NCI-H510A treated with DMSO at 0.1 percent for 48 hours (cell line): Measurements from ENCODE around the gene MBD6.
"Not testable (repeated sequence)": the region's sequence is repeated elsewhere in the genome, so short reads cannot be mapped to it uniquely, and the experiment has no call there.

Experiments
- DNase-seq: peaks from one replicate; lab custom pipeline; 2025; lab: John Stamatoyannopoulos, UW

MBD6 gene

DNA sequence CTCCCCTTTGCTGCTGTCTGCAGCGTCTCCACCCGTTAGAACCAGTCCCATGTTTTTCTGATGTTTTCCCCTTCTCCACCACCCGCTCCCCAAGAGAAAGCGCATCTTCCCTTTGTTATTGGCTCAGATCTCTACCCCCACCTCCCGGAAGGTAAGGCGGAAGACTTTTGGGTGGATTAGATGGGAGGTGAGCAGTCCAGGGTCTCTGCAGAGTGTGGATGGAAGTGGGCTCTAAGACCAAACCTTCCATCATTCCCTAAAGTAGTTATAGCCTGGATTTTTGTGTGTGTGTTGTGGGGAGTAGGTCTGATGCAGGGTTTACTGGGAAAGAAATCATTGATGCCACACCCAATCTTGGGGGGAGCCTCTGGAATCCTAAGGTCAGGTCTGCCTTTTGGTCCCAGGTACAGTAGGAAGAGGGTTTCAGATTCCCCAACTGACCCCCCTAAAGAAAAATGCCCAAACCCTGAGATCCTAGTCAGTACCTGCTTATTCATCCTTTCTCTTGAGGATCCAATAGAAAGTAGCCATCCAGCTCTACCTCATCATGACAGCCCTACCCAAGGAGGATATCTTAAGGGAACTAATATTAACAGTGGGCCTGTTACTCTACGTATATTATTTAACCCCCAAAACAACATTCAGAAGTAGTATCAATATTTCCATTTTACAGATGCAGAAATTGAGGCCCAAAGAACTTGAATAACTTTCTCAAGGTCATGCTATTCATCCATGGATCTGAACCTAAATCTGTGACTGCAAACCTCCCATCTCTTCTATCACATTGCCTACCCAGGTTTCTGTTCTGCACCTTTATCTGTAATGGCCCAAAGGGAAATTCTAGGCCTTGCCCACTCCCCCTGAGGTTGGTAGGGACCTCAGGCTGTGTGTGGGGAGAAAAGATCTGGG, 28.3 kb downstream of the MBD6 start:
- DNase-seq: no peak

- no peak for DNase-seq
Measured at GRCh38 chr12:57551637-57552305, 29.1 kb downstream of the MBD6 start.

DNA sequence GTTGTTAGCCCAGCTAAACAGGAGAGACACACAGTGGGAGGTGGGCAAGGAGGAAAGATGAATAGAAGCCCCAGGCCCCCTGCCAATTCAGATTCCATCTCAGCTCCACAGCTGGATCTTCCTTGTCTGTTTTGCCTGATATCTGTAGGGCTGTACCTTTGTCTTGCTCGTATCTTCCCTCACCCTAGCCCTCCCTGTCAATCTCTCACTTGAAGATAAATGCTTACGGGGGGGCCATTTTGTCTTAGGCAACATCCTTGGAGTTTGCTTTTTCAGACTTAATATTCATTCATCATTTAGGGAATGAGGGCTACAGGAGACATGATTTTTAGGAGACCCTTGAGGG, 29.7 kb downstream of the MBD6 start:
- no peak for DNase-seq

DNA sequence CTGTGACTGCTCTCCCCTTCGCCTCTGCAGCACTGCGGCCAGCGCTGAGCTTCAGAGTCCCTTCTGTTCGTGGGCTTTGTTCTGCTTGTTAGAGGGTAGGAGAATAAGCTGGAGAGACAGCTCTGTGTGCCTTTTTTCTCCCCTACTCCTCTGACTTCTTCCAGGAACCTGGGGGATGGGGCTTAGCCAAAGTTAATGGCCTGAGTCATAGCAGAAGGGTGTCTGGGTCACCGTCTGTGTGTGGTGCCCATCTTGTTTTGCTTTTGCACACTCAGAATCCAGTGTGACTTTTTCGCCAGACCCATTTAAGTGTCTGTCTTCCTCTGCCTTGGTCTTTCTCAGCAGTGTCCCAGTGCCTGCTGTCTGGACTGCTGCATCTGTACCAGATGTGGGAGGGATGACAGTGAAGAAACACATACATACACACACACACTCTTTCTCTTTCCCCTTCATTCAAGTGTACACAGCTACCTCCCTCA, 30.2 kb downstream of the MBD6 start:
- DNase-seq: no peak

GRCh38 chr12:57553343-57554202, 30.9 kb downstream of the MBD6 start:
- no peak for DNase-seq

GRCh38 chr12:57554453-57554852, 31.8 kb downstream of the MBD6 start:
- DNase-seq: no peak

DNA sequence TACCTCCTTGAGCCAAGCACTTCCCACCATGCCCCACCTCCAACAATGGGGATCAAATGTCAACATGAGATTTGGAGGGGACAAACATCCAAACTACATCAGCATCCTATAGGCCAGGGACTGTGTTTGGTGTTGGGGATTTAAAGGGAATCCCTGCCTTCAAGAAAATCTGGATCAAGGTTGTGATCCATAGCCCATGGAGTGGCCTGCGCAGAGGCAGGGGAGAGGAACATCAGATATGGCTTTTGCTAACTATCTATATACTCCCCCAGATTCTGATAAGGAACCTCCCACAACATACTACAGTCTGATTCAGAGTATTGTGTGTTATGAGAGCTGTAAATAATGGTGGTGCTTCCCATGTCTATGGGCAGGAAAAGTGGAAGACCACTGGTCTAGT, 32.3 kb downstream of the MBD6 start:
- DNase-seq: no peak

- DNase-seq: no peak
Measured at GRCh38 chr12:57558864-57559263, 36.2 kb downstream of the MBD6 start.

- no peak for DNase-seq
Measured at GRCh38 chr12:57560516-57560915, 37.9 kb downstream of the MBD6 start.

DNA sequence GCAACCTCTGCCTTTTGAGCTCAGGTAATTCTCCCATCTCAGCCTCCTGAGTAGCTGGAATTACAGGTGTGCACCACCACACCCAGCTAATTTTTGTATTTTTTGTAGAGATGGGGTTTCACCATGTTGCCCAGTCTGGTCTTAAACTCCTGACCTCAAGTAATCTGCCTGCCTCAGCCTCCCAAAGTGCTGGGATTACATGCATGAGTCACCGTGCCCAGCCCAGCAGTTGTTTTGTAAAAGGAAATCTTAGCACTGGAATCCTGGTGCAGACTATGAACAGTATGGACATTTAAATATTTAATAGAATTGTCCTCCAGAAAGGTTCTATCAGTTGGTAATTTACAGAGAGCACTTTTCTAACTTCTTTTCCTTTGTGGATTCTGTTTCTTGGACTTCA, 38.5 kb downstream of the MBD6 start:
- not testable (repeated sequence) for DNase-seq

- DNase-seq: no peak
Measured at GRCh38 chr12:57563358-57563757, 40.7 kb downstream of the MBD6 start.

DNA sequence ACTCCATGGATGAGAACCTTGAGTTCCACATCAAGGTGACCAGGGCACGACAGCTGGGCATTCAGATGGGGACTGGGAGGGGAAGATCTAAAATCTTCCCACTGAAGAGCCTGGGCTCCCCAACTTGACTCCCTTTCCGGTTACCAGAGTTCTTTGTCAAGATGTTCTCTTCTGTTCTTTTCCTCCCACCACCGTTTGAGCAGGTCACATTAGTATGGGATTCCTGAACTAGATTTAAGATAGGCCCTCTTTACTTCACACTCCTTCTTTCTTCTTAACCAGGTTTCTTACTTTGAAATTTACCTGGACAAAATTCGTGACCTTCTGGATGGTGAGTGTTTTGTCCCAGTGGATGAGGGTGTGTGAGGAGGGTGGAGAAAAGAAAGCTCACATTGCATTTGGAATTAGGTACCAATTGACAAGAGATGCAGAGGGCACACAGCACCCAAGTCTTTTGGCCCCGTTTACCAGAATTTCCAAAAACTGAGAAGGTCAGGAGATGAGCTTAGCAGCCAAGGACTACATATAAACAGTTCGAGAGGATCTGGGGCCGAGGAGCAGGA, 41.6 kb downstream of the MBD6 start:
- no peak for DNase-seq

DNA sequence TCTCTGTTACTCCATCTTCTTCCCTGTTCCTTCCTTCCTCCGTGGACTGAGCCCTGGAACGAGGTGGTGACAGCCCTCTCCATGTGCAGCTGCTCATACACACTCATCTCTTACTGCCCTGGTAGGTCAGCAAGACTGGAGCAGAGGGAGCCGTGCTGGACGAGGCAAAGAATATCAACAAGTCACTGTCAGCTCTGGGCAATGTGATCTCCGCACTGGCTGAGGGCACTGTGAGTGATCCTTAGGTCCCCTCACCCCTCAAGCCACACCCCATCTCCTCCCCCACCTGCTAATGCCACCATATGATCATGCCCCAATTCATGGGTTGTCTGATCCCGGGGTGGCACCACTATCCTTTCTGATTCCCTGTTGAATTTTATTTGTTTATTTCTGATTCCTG, 46.2 kb downstream of the MBD6 start:
- no peak for DNase-seq

DNA sequence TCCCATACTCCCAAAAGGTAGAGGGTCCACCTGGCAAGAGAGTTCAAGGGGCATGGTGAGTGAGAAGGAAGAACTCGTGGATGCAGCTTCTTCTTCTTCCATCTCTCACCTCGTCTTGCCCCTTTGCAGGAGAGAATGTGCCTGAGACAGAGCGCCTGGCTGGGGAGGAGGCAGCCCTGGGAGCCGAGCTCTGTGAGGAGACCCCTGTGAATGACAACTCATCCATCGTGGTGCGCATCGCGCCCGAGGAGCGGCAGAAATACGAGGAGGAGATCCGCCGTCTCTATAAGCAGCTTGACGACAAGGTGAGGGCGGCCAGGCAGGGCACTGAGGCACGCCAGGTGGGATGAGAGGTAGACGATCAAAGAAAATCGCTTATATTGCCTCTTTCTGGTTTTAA, 47.2 kb downstream of the MBD6 start:
- no peak for DNase-seq

DNA sequence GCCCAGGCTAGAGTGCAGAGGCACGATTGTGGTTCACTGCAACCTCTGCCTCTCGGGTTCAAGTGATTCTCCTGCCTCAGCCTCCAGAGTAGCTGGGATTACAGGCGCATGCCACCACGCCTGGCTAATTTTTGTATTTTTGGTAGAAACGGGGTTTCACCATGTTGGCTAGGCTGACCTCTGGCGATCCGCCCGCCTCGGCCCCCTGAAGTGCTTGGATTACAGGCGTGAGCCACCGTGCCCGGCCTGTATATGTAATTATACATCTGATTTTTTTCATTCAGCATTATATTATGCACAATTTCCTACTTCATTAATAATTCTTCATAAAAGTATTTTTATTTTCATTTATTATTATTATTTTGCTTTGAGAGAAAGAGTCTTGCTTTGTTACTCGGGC, 47.8 kb downstream of the MBD6 start:
- DNase-seq: not testable (repeated sequence)

DNA sequence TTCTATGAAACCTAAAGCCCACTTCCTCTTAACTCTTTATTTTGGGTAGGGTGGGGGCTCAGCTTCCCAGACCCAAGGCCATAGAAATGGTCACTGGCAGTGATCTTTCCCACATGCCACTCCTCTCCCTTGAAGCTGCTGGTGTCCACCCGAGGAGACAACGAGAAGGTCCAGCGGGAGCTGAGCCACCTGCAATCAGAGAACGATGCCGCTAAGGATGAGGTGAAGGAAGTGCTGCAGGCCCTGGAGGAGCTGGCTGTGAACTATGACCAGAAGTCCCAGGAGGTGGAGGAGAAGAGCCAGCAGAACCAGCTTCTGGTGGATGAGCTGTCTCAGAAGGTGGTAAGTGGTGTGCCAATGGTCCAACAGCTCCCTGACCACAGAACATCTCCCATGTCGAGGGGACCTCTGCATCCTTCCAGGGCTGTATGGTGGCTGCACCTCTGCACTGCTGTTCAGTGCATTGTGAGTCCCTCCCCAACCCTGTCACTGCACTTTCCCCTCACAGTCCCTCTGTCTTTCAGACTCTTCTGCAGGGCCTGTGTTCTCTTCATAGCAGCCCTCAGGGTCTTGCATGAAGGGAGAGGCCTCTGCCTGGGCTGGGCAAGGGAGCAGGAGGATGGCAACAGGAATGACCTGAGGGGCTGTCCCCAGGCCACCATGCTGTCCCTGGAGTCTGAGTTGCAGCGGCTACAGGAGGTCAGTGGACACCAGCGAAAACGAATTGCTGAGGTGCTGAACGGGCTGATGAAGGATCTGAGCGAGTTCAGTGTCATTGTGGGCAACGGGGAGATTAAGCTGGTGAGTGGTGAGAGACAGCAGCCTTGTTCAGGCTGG, 49.5 kb downstream of the MBD6 start:
- no peak for DNase-seq

DNA sequence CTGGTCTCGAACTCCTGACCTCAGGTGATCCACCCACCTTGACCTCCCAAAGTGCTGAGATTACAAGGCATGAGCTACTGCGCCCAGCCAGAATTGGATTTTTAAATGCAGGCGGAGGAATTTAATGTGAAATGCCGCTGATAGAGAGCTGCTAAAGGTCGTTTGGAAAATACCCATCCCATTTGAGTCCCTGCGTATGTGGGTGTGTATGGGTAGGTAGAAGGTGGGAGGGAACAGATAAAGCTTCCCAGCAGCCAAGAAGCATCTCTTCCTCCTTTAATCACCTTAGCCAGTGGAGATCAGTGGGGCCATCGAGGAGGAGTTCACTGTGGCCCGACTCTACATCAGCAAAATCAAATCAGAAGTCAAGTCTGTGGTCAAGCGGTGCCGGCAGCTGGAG, 52.2 kb downstream of the MBD6 start:
- no peak for DNase-seq

DNA sequence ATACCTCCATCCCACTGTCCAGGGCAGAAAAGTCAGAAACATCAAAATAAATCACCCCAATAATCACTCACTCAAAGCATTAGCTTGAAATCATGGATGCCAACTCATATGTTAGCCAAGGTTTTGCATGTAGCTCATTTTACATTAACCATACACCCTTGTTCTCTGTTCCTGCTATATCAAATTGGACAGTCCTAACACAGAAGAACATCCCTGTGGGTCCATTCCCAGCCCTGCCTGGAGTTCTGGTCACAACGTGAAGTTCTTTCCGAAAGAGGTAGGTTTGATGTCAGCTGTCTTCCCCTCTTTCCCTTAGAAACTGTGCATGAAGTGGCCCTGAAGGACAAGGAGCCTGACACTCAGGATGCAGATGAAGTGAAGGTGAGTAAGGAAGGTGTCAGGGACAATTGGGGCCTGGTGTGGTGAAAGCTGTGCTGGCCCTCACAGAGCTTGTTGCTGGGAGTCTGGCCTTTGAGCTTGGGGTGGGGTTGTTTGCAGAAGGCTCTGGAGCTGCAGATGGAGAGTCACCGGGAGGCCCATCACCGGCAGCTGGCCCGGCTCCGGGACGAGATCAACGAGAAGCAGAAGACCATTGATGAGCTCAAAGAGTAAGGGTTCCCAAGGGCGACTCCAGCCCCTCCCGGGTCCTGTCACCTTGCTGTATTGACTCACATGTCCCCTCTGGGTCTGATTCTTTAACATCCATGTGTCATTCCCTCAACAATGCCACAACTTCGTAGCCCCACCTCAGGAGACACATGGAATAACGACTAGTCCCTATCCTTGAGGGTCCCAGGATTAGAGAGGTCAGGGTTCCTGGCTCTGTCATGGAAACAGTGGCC, 53.4 kb downstream of the MBD6 start:
- DNase-seq: no peak

DNA sequence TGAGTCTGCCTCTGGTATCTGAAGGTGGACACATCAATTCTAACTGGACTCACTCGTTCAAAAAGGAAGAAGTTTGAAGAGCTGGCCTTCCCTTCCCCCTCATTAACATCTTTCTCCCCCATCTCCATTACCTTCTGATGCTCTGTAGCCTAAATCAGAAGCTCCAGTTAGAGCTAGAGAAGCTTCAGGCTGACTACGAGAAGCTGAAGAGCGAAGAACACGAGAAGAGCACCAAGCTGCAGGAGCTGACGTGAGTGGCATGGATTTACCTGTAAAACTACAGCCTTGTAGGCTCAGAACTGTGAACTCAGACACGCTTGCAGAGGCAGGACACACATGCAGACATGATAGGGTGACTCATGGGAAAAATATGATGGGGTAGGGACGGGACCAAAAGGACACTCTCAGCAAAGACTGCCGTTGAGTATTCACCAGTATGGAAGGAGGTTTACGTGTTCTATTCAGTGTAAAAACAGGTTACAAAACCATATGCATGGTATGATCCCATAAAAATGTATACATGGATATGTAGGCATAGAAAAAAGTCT, 54.1 kb downstream of the MBD6 start:
- no peak for DNase-seq
